Activated CD4-positive, alpha-beta T cell treated with anti-CD3 and anti-CD28 coated beads, Interleukin-2, amount 10 ng/mL, durations not matched to agents 7 days and 5 days (primary cell): ENCODE data around the gene CFAP210. TPM values are rescaled to one million over a fixed set of nuclear protein-coding genes. Genes with fewer than 3 reads are reported as not detected.

Source experiments
- CTCF ChIA-PET: fragments of 350-600 bp; sonication (Branson Sonifier 250); formaldehyde crosslinking; loops from one replicate; lab custom pipeline; 2021; ENCODE audit warnings: antibody characterized with exemption; lab: Charles Lee
- POLR2A ChIA-PET: fragments of 350-600 bp; sonication (Branson Sonifier 250); formaldehyde crosslinking; loops from one replicate; lab custom pipeline; 2021; ENCODE audit warnings: antibody characterized with exemption; lab: Charles Lee
- DNase-seq: peaks from one replicate; pipeline ENCODE4 v3.0.0-alpha.2; 2020
- H3K27ac Mint-ChIP-seq: one replicate; pipeline ENCODE4 v1.8.0; 2021; ENCODE audit warnings: mild to moderate bottlenecking, moderate library complexity, mixed read lengths
- H3K27me3 Mint-ChIP-seq: one replicate; pipeline ENCODE4 v1.8.0; 2021; ENCODE audit warnings: mixed read lengths
- H3K36me3 Mint-ChIP-seq: one replicate; pipeline ENCODE4 v1.8.0; 2021; ENCODE audit warnings: low read depth, mixed read lengths
- H3K4me1 Mint-ChIP-seq: one replicate; pipeline ENCODE4 v1.8.0; 2021; ENCODE audit warnings: mixed read lengths
- H3K4me3 Mint-ChIP-seq: one replicate; pipeline ENCODE4 v1.8.0; 2021; ENCODE audit warnings: mild to moderate bottlenecking, moderate library complexity, mixed read lengths
- H3K9me3 Mint-ChIP-seq: one replicate; pipeline ENCODE4 v1.8.0; 2021; ENCODE audit warnings: mixed read lengths
- total RNA-seq, 2 experiments: library from RNA; stranded (reverse); gene quantifications; one replicate each; pipeline ENCODE4 v1.2.3, GENCODE V29; 2021

The CFAP210 gene
- total RNA-seq, 2 experiments from 2014 or later = not detected

- H3K4me3 Mint-ChIP-seq = no peak overlapping the region
- CTCF ChIA-PET = interaction anchor here (0.6 to 2.2 kb wide), 6 partner anchors 11 to 66 kb away, joined by 3 to 5 read pairs (median 4); partner anchors contain the start of genes CFAP210 and PHOSPHO2
- no peak for DNase-seq
These were observed 10.6 kb downstream of the CFAP210 start for GRCh38 chr2:169683425-169684134.

GRCh38 chr2:169683054-169683424 is 11.2 kb downstream of the CFAP210 start:
- Mint-ChIP-seq H3K36me3 (no peaks in the 10 kb centered on the region), H3K4me1 (peaks cover 16% of the 10 kb centered on the region), H3K9me3 (peaks cover 4% of the 10 kb centered on the region), H3K27me3 (no peaks in the 10 kb centered on the region), H3K27ac (no peak overlapping the region), H3K4me3 (no peak overlapping the region)
- ChIA-PET CTCF (interaction anchor here (1.1 to 2.2 kb wide), 5 partner anchors 11 to 65 kb away, joined by 3 to 5 read pairs (median 4); partner anchors contain the start of genes CFAP210 and PHOSPHO2), POLR2A (no interaction called here)
- peak; percentile 35 for DNase-seq

More at GRCh38 chr2:169683425-169684134, 10.6 kb downstream of the CFAP210 start:
- POLR2A ChIA-PET = no interaction called here
- no peak overlapping the region for H3K27ac Mint-ChIP-seq
- H3K27me3 Mint-ChIP-seq = peaks cover 3% of the 10 kb centered on the region
- H3K4me1 Mint-ChIP-seq = peaks cover 16% of the 10 kb centered on the region
- peaks cover 4% of the 10 kb centered on the region for H3K36me3 Mint-ChIP-seq
- H3K9me3 Mint-ChIP-seq = peaks cover 8% of the 10 kb centered on the region

DNA sequence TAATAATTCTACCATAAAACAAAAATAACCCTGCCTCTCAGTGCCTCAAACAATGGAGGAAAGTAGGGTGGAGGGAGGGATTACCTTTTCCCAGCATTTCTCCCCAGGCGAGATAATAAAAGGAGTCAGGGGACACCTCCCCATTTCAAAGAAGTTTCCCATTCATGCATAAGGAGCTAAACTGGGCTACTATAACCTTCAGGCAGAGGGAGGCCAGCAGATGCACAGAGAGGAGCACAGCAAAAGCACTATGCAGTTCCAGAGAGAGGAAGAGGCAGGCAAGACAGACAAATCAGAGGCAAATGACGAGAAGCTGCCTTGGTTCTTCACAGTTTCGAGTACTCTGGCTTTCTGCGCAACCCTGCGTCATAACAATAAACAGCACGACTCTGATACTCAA is 17.4 kb downstream of the CFAP210 start:
- Mint-ChIP-seq H3K36me3 (no peaks in the 10 kb centered on the region), H3K4me1 (no peaks in the 10 kb centered on the region), H3K27ac (no peak overlapping the region), H3K4me3 (no peak overlapping the region), H3K27me3 (peaks cover 10% of the 10 kb centered on the region), H3K9me3 (peaks cover 2% of the 10 kb centered on the region)
- CTCF ChIA-PET = no interaction called here
- no peak for DNase-seq
- POLR2A ChIA-PET = no interaction called here

- ChIA-PET CTCF (no interaction called here), POLR2A (no interaction called here)
- H3K9me3 Mint-ChIP-seq = peaks cover 2% of the 10 kb centered on the region
- peaks cover 10% of the 10 kb centered on the region for H3K27me3 Mint-ChIP-seq
- H3K4me3 Mint-ChIP-seq = no peak overlapping the region
- no peaks in the 10 kb centered on the region for H3K4me1 Mint-ChIP-seq
- no peaks in the 10 kb centered on the region for H3K36me3 Mint-ChIP-seq
- no peak for DNase-seq
- no peak overlapping the region for H3K27ac Mint-ChIP-seq
These were observed 17.8 kb downstream of the CFAP210 start for GRCh38 chr2:169676357-169676756.

- H3K9me3 Mint-ChIP-seq = no peaks in the 10 kb centered on the region
- no peak overlapping the region for H3K4me3 Mint-ChIP-seq
- CTCF ChIA-PET = no interaction called here
- H3K4me1 Mint-ChIP-seq = no peaks in the 10 kb centered on the region
- POLR2A ChIA-PET = no interaction called here
- peaks cover 10% of the 10 kb centered on the region for H3K27me3 Mint-ChIP-seq
- DNase-seq = no peak
- H3K27ac Mint-ChIP-seq = no peak overlapping the region
- H3K36me3 Mint-ChIP-seq = no peaks in the 10 kb centered on the region
These were observed 20.3 kb downstream of the CFAP210 start for GRCh38 chr2:169673921-169674320.

GRCh38 chr2:169673106-169673505 is 21.1 kb downstream of the CFAP210 start:
- no peak for DNase-seq

DNA sequence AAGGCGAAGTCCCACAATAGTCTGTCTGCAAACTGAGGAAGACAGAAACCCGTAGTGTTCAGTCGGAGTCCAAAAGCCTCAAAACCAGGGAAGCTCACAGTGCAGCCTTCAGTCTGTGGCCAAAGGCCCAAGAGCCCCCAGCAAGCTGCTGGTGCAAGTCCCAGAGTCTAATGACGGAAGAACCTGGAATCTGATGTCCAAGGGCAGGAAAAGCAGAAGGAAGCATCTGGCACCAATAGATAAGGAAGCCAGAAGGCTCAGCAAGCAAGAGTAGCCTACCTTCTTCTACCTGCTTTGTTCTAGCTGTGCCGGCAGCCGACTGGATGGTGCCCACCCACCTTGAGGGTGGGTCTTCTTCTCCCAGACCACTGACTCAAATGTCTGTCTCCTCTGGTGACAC is 21.8 kb downstream of the CFAP210 start:
- no peak for DNase-seq
- no peaks in the 10 kb centered on the region for H3K36me3 Mint-ChIP-seq
- H3K27me3 Mint-ChIP-seq = peaks cover 7% of the 10 kb centered on the region
- ChIA-PET POLR2A (no interaction called here), CTCF (interaction anchor here (0.6 kb wide), 1 partner anchor 1449 kb away, joined by 3 read pairs; no protein-coding TSS in a partner anchor)
- H3K27ac Mint-ChIP-seq = no peak overlapping the region
- H3K9me3 Mint-ChIP-seq = no peaks in the 10 kb centered on the region
- no peak overlapping the region for H3K4me3 Mint-ChIP-seq
- H3K4me1 Mint-ChIP-seq = no peaks in the 10 kb centered on the region

More at GRCh38 chr2:169673106-169673505, 21.1 kb downstream of the CFAP210 start:
- no peaks in the 10 kb centered on the region for H3K4me1 Mint-ChIP-seq
- ChIA-PET POLR2A (no interaction called here), CTCF (no interaction called here)
- H3K36me3 Mint-ChIP-seq = no peaks in the 10 kb centered on the region
- H3K27ac Mint-ChIP-seq = no peak overlapping the region
- peaks cover 10% of the 10 kb centered on the region for H3K27me3 Mint-ChIP-seq
- H3K9me3 Mint-ChIP-seq = no peaks in the 10 kb centered on the region
- no peak overlapping the region for H3K4me3 Mint-ChIP-seq

DNA sequence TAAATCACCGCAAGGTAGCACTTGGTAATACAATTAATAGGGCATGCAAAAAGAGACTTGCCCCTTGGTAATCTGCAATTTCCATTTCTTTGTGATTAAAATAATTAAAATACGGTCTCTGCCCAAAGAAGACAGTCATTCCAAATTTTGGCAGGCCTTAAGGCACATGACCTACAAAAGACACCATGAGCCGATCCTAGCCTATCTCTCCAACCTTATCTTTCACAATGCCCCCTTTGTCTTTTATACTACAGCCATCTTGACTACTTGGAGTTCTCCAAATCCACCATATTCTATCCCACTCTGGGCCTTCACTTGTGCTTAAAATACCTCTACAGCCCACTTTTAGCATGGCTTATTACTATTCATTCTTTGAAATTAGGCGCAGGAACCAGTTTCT is 23.3 kb downstream of the CFAP210 start:
- ChIA-PET CTCF (no interaction called here), POLR2A (no interaction called here)
- Mint-ChIP-seq H3K4me1 (no peaks in the 10 kb centered on the region), H3K27me3 (peaks cover 7% of the 10 kb centered on the region), H3K9me3 (no peaks in the 10 kb centered on the region), H3K27ac (no peak overlapping the region), H3K4me3 (no peak overlapping the region), H3K36me3 (no peaks in the 10 kb centered on the region)
- no peak for DNase-seq

DNA sequence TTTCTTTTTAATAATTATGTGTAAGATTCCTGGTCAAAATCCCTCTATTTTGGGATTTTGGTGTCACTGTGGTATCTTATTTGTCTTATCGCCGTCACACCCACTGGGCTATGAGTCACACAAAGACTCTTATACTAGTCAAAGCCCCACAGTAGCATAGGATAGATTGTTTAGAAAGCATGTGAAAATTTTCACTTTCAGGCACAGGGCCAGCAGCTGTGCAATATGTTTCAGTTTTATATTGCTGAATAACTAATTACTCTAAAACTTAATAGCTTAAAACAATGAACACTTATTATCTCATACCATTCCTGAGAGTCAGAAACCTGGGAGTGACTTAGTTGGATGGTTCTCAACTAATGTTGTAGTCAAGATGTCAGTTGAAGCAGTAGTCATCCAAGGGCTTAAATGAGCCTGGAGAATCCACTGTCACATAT is 24.0 kb downstream of the CFAP210 start:
- Mint-ChIP-seq H3K27ac (no peak overlapping the region), H3K27me3 (peaks cover 4% of the 10 kb centered on the region), H3K9me3 (no peaks in the 10 kb centered on the region), H3K36me3 (no peaks in the 10 kb centered on the region), H3K4me3 (no peak overlapping the region), H3K4me1 (no peaks in the 10 kb centered on the region)
- no peak for DNase-seq
- ChIA-PET CTCF (interaction anchor here (0.7 to 1.8 kb wide), 3 partner anchors 18 to 582 kb away, joined by 3 to 4 read pairs (median 3); no protein-coding TSS in a partner anchor), POLR2A (no interaction called here)

- no peaks in the 10 kb centered on the region for H3K4me1 Mint-ChIP-seq
- H3K9me3 Mint-ChIP-seq = no peaks in the 10 kb centered on the region
- H3K36me3 Mint-ChIP-seq = no peaks in the 10 kb centered on the region
- no peak overlapping the region for H3K4me3 Mint-ChIP-seq
- no peak for DNase-seq
- H3K27ac Mint-ChIP-seq = no peak overlapping the region
- CTCF ChIA-PET = interaction anchor here (1.2 kb wide), 1 partner anchor 87 kb away, joined by 3 read pairs; no protein-coding TSS in a partner anchor
- POLR2A ChIA-PET = no interaction called here
- H3K27me3 Mint-ChIP-seq = no peaks in the 10 kb centered on the region
These were observed 26.6 kb downstream of the CFAP210 start for GRCh38 chr2:169667583-169667982.

- peaks cover 4% of the 10 kb centered on the region for H3K27me3 Mint-ChIP-seq
- no peaks in the 10 kb centered on the region for H3K9me3 Mint-ChIP-seq
- no peaks in the 10 kb centered on the region for H3K36me3 Mint-ChIP-seq
- DNase-seq = no peak
- ChIA-PET POLR2A (no interaction called here), CTCF (interaction anchor here (0.7 kb wide), 1 partner anchor 169 kb away, joined by 3 read pairs; no protein-coding TSS in a partner anchor)
- no peak overlapping the region for H3K4me3 Mint-ChIP-seq
- H3K27ac Mint-ChIP-seq = no peak overlapping the region
- no peaks in the 10 kb centered on the region for H3K4me1 Mint-ChIP-seq
These were observed 29.0 kb downstream of the CFAP210 start for GRCh38 chr2:169664978-169665930.

DNA sequence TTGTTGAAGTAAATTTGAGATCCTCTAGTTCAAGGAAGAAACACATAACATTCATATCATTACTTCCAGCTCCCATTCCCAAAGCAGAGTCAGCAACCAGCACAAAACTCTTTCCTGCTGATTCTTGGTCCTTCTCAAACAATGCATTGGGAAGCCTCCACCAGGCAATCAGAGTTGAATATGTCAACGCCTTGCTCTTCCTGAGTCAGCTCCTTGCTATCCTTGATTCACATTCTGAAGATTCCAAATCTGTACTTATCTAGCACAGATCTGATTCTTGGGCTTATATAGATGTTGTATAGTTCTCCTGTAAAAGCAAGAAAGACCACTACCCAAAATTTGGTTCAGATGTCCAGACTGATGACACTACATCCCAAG is 29.6 kb downstream of the CFAP210 start:
- peaks cover 4% of the 10 kb centered on the region for H3K27me3 Mint-ChIP-seq
- POLR2A ChIA-PET = interaction anchor here (0.6 kb wide), 1 partner anchor 14 kb away, joined by 5 read pairs; no protein-coding TSS in a partner anchor

More for the DNA sequence above, 29.6 kb downstream of the CFAP210 start:
- Mint-ChIP-seq H3K4me1 (peaks cover 2% of the 10 kb centered on the region), H3K36me3 (no peaks in the 10 kb centered on the region), H3K4me3 (no peak overlapping the region), H3K27ac (no peak overlapping the region), H3K9me3 (peaks cover 2% of the 10 kb centered on the region)
- DNase-seq = no peak
- CTCF ChIA-PET = no interaction called here
